H1 (cell line): Measurements from ENCODE around the gene SLC35B2.

Source experiments
- CBX8 ChIP-seq: fragments of 300-800, 300-1000 bp; sonication (generic); IDR thresholded peaks from 2 replicates; pipeline ENCODE4 v1.7.1; 2016; ENCODE audit warnings: low read depth, low read length, borderline replicate concordance
- CTCF ChIP-seq, 3 experiments: IDR thresholded peaks; 1 replicate in 2 of 3; 2 replicates in 1 of 3; pipeline versions ENCODE4 v1.5.1 to v1.6.1; 2011; ENCODE audit warnings: low read length in 3 of 3, mild to moderate bottlenecking in 3 of 3, inconsistent platforms in 2 of 3, low read depth in 1 of 3, moderate library complexity in 1 of 3; ENCODE audit not compliant: insufficient read depth in 1 of 3; ENCODE audit errors: control extremely low read depth in 1 of 3

- TF ChIP-seq CTCF (IDR thresholded peaks at IDR 0.05; ENCODE audit: control extremely low read depth in 1 of 3, insufficient read depth in 1 of 3, low read depth in 1 of 3, low read length in 3 of 3) (no peak), CBX8 (no peak)
Observed at GRCh38 chr6:44264154-44265006, 7.1 kb upstream of the SLC35B2 start.
